DOHH2 (cell line): Measurements from ENCODE around the gene BSN.

Source experiments
- EZH2phosphoT487 ChIP-seq: fragments of 200-600 bp; sonication (generic); IDR thresholded peaks from 2 replicates; pipeline ENCODE4 v1.6.1; 2017; ENCODE audit warnings: borderline replicate concordance, mild to moderate bottlenecking, antibody characterized with exemption, low read length, moderate library complexity, mixed read lengths
- TF ChIP-seq, protein P1 (sequence below): fragments of 200-600 bp; sonication (generic); IDR thresholded peaks from one replicate; pipeline ENCODE4 v1.5.1; 2014; ENCODE audit warnings: antibody characterized with exemption, mild to moderate bottlenecking, low read depth, low read length; ENCODE audit not compliant: poor library complexity, severe bottlenecking

DNA sequence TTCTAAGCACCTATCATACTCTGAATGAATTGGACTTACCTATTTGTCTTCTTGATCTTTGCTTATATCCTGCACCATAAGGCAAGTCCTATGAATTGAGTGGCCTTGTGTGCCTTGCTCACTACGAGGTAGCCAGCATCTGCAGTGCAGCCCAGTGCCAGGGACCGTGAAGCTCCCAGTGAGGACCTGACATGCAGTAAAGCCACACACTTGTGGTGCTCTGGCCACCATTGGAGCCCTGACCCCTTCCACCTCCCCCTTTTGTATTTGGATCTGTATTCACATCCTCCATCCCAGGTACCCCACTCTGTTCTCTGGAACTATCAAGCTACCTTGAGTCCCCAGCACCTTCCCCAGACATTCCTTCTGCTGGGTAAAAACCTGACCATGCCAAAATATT, 52.1 kb downstream of the BSN start:
- TF ChIP-seq, protein P1, sequence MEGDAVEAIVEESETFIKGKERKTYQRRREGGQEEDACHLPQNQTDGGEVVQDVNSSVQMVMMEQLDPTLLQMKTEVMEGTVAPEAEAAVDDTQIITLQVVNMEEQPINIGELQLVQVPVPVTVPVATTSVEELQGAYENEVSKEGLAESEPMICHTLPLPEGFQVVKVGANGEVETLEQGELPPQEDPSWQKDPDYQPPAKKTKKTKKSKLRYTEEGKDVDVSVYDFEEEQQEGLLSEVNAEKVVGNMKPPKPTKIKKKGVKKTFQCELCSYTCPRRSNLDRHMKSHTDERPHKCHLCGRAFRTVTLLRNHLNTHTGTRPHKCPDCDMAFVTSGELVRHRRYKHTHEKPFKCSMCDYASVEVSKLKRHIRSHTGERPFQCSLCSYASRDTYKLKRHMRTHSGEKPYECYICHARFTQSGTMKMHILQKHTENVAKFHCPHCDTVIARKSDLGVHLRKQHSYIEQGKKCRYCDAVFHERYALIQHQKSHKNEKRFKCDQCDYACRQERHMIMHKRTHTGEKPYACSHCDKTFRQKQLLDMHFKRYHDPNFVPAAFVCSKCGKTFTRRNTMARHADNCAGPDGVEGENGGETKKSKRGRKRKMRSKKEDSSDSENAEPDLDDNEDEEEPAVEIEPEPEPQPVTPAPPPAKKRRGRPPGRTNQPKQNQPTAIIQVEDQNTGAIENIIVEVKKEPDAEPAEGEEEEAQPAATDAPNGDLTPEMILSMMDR = no peak
- TF ChIP-seq EZH2phosphoT487 = no peak
